Non-pigmented ciliary epithelial cell (primary cell): ENCODE measurements around the gene CAMTA1.

Source experiments
- DNase-seq: peaks from one replicate; pipeline ENCODE4 v3.0.0-alpha.2; 2010; ENCODE audit warnings: low read depth

Gene CAMTA1

GRCh38 chr1:7040969-7041695 lies 255.9 kb downstream of the CAMTA1 start:
- no peak for DNase-seq

GRCh38 chr1:7042322-7043190 lies 257.3 kb downstream of the CAMTA1 start:
- DNase-seq = peak; percentile 5

GRCh38 chr1:7043191-7043549 lies 257.9 kb downstream of the CAMTA1 start:
- DNase-seq = no peak

GRCh38 chr1:7043719-7044535 lies 258.7 kb downstream of the CAMTA1 start:
- DNase-seq = no peak

GRCh38 chr1:7045897-7046296 lies 260.6 kb downstream of the CAMTA1 start:
- no peak for DNase-seq

- peak; percentile 40 for DNase-seq
These were observed 261.1 kb downstream of the CAMTA1 start for GRCh38 chr1:7046314-7046713.

- no peak for DNase-seq
These were observed 261.6 kb downstream of the CAMTA1 start for GRCh38 chr1:7046891-7047290.

- no peak for DNase-seq
These were observed 262.6 kb downstream of the CAMTA1 start for GRCh38 chr1:7047866-7048265.

GRCh38 chr1:7048395-7048794 lies 263.1 kb downstream of the CAMTA1 start:
- no peak for DNase-seq

GRCh38 chr1:7049913-7050625 lies 264.8 kb downstream of the CAMTA1 start:
- no peak for DNase-seq

GRCh38 chr1:7050751-7051665 lies 265.8 kb downstream of the CAMTA1 start:
- DNase-seq = no peak

GRCh38 chr1:7052701-7053100 lies 267.4 kb downstream of the CAMTA1 start:
- no peak for DNase-seq

- no peak for DNase-seq
These were observed 275.5 kb downstream of the CAMTA1 start for GRCh38 chr1:7060745-7061144.

GRCh38 chr1:7062346-7063061 lies 277.2 kb downstream of the CAMTA1 start:
- no peak for DNase-seq

GRCh38 chr1:7063981-7064380 lies 278.7 kb downstream of the CAMTA1 start:
- DNase-seq = no peak

GRCh38 chr1:7068552-7068951 lies 283.3 kb downstream of the CAMTA1 start:
- DNase-seq = no peak

- no peak for DNase-seq
These were observed 284.7 kb downstream of the CAMTA1 start for GRCh38 chr1:7069931-7070330.

GRCh38 chr1:7070389-7071029 lies 285.3 kb downstream of the CAMTA1 start:
- peak; percentile 23 for DNase-seq

- no peak for DNase-seq
These were observed 290.9 kb downstream of the CAMTA1 start for GRCh38 chr1:7076117-7076516.

- no peak for DNase-seq
These were observed 291.3 kb downstream of the CAMTA1 start for GRCh38 chr1:7076572-7076971.
